ENCODE results near the gene MLKL. TPM values are rescaled to one million over a fixed set of nuclear protein-coding genes. Genes with fewer than 3 reads are reported as not detected.

MLKL gene
- total RNA-seq, 4 donors from 2014 or later: 17.1 to 62.5 (median 19.6) TPM

DNA sequence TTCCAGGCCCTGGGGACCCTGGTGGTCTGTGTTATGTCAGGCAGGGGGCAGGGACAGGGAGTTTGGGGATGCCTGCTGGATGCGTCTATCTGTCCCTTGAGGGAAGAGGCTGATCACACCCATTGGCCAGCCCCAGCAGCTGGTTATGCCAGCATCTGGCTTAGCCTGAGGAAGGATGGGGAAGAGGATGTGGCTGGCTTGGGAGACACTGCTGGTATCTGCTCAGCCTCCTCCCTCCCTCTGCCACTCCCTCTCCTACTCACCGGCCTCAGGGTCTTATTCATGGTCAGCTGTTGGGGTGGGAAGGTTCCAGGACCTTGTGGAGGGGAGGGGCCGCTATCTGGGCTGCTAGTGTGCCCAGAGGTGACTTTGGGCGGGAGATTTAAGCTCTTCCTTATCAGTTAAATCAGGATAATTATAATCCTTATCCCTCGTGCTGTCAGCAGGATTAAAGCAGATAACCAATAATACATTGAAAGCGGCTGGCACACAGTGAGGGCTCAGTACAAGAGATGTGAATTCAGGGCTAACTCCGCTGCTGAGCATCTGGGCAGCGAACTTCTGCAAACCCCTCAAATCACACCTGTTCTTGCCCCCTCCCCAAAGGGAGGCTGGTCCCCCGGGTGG, 36.0 kb upstream of the MLKL start:
- no peak for DNase-seq
- H3K4me3 ChIP-seq: no peak overlapping the region
- no peak overlapping the region for H3K27ac ChIP-seq
- no peak for TF ChIP-seq POLR2A (IDR thresholded peaks at IDR 0.05)
- no peak for TF ChIP-seq EP300 (IDR thresholded peaks at IDR 0.05; ENCODE audit: low read depth)
- TF ChIP-seq, protein P1, sequence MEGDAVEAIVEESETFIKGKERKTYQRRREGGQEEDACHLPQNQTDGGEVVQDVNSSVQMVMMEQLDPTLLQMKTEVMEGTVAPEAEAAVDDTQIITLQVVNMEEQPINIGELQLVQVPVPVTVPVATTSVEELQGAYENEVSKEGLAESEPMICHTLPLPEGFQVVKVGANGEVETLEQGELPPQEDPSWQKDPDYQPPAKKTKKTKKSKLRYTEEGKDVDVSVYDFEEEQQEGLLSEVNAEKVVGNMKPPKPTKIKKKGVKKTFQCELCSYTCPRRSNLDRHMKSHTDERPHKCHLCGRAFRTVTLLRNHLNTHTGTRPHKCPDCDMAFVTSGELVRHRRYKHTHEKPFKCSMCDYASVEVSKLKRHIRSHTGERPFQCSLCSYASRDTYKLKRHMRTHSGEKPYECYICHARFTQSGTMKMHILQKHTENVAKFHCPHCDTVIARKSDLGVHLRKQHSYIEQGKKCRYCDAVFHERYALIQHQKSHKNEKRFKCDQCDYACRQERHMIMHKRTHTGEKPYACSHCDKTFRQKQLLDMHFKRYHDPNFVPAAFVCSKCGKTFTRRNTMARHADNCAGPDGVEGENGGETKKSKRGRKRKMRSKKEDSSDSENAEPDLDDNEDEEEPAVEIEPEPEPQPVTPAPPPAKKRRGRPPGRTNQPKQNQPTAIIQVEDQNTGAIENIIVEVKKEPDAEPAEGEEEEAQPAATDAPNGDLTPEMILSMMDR (IDR thresholded peaks at IDR 0.05): no peak
- TF ChIP-seq POLR2AphosphoS5 (IDR thresholded peaks at IDR 0.05): no peak
- 72% methylated on average over 9 of the region's 9 CpGs; no CpG with 5 or more reads in 1 of the 2 donors for WGBS, 2 donors (ENCODE audit: low coverage in 1 of 2)
- H3K36me3 ChIP-seq: no peaks in the 10 kb centered on the region
- peaks cover 0 to 11% (median 9%) of the 10 kb centered on the region in 4 donors for H3K4me1 ChIP-seq
- no peaks in the 10 kb centered on the region for H3K27me3 ChIP-seq
- in situ Hi-C loops (cut with MboI; ENCODE audit: low pct_ligation_motif_present in 1 of 4, low pct_unique_long_range_greater_than_20kb in 1 of 4, low sequenced_read_pairs in 3 of 4): no loop called here
- no peaks in the 10 kb centered on the region for H3K9me3 ChIP-seq
- intact Hi-C loops (cut with DNase I; ENCODE audit: low total_unique reads): no loop called here

DNA sequence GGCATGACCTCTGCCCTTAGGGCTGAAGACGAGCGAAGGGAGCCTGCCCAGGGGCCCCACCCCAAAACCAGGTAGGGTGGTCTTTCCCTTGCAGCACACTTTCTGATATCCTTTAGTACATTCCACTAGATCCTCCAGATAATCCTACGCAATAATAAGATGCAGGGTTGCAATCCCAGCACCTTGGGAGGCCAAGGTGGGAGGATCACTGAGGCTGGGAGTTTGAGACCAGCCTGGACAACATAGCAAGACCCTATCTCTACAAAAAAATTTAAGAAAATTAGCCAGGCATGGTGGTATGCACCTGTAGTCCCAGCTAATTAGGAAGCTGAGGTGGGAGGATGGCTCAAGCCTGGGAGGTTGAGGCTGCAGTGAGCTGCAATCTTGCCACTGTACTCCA, 34.9 kb upstream of the MLKL start:
- Histone ChIP-seq H3K4me3 (no peak overlapping the region), H3K27me3 (no peaks in the 10 kb centered on the region), H3K27ac (no peak overlapping the region), H3K4me1 (peaks cover 0 to 6% (median 4%) of the 10 kb centered on the region in 4 donors), H3K9me3 (no peaks in the 10 kb centered on the region), H3K36me3 (no peaks in the 10 kb centered on the region)
- 97% methylated on average over 3 of the region's 3 CpGs; no CpG with 5 or more reads in 1 of the 2 donors for WGBS, 2 donors (ENCODE audit: low coverage in 1 of 2)
- no peak for DNase-seq
- no peak for TF ChIP-seq POLR2A (IDR thresholded peaks at IDR 0.05)
- no peak for TF ChIP-seq POLR2AphosphoS5 (IDR thresholded peaks at IDR 0.05)
- TF ChIP-seq EP300 (IDR thresholded peaks at IDR 0.05; ENCODE audit: low read depth): no peak
- TF ChIP-seq, protein P1 (IDR thresholded peaks at IDR 0.05): no peak
- in situ Hi-C loops (cut with MboI; ENCODE audit: low pct_ligation_motif_present in 1 of 4, low pct_unique_long_range_greater_than_20kb in 1 of 4, low sequenced_read_pairs in 3 of 4): no loop called here
- intact Hi-C loops (cut with DNase I; ENCODE audit: low total_unique reads): no loop called here

DNA sequence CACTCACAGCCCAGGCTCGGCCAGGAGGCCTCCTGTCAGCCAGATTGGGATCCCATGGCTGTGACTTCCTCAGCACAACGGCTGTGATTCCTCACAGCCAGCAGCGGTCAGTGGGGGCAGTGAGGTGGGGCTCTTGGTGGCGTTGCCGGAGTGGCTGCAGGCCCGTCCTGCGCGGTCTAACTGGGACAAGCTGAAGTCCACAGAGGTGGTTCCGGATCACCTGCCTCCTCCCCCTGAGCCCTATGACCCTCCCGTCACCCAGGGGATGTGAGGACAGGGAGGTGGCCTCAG, 34.4 kb upstream of the MLKL start:
- Histone ChIP-seq H3K36me3 (no peaks in the 10 kb centered on the region), H3K27ac (no peak overlapping the region), H3K4me3 (no peak overlapping the region), H3K27me3 (no peaks in the 10 kb centered on the region), H3K4me1 (peaks cover 0 to 7% (median 6%) of the 10 kb centered on the region in 4 donors), H3K9me3 (no peaks in the 10 kb centered on the region)
- intact Hi-C loops (cut with DNase I; ENCODE audit: low total_unique reads): no loop called here
- in situ Hi-C loops (cut with MboI; ENCODE audit: low pct_ligation_motif_present in 1 of 4, low pct_unique_long_range_greater_than_20kb in 1 of 4, low sequenced_read_pairs in 3 of 4): no loop called here
- DNase-seq: no peak
- no peak for TF ChIP-seq POLR2A (IDR thresholded peaks at IDR 0.05)
- TF ChIP-seq EP300 (IDR thresholded peaks at IDR 0.05; ENCODE audit: low read depth): no peak
- TF ChIP-seq POLR2AphosphoS5 (IDR thresholded peaks at IDR 0.05): no peak
- TF ChIP-seq, protein P1 (IDR thresholded peaks at IDR 0.05): no peak
- 82% methylated on average over 10 of the region's 10 CpGs; no CpG with 5 or more reads in 1 of the 2 donors for WGBS, 2 donors (ENCODE audit: low coverage in 1 of 2)

DNA sequence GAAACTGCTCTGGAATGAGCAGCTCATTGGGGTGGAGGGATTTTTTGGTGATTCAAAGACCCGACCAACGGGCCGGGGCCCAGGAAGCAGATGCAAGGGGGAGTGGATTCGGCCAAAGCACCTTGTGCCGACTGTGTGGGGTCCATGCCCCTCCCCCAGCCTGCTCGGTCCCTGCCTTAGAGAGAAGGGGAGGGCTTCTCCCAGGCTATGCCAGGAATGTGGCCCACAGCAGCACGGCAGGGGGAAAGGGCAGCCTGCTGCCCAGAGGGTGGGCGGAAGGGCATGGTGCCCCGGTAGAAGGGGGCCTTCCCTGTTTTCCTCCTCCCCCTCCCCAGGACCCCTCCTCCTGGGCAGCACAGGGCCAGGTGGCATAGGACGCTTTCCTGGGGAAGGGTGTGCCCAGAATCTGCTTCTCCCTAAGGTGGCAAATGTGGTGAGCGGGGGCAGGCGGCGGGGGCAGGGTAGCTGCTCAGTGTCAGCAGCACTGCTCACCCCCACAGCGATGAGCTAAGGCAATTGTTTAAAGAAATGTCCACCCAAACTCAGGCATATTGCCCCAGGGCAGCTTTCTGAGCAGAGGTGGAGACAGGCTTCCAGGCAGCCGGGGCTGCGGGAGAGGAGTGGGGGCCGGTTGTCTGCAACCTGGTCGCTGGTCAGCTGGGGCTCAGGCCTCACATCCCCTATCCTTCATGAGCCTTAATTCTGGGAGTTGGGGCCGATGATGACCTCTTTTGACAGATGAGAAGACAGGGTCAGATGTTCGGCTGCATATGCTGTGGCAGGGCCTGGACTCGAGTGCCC, 33.9 kb upstream of the MLKL start:
- Histone ChIP-seq H3K36me3 (no peaks in the 10 kb centered on the region), H3K4me1 (peaks cover under 1 to 12% (median 12%) of the 10 kb centered on the region in 4 donors), H3K27ac (no peak overlapping the region), H3K4me3 (no peak overlapping the region), H3K27me3 (no peaks in the 10 kb centered on the region), H3K9me3 (no peaks in the 10 kb centered on the region)
- WGBS, 2 donors (ENCODE audit: low coverage in 1 of 2): 85% methylated on average over 19 of the region's 21 CpGs; no CpG with 5 or more reads in 1 of the 2 donors
- TF ChIP-seq EP300 (IDR thresholded peaks at IDR 0.05; ENCODE audit: low read depth) (no peak), POLR2AphosphoS5 (IDR thresholded peaks at IDR 0.05) (no peak), POLR2A (IDR thresholded peaks at IDR 0.05) (no peak)
- TF ChIP-seq, protein P1 (IDR thresholded peaks at IDR 0.05): no peak
- intact Hi-C loops (cut with DNase I; ENCODE audit: low total_unique reads): no loop called here
- DNase-seq: no peak
- in situ Hi-C loops (cut with MboI; ENCODE audit: low pct_ligation_motif_present in 1 of 4, low pct_unique_long_range_greater_than_20kb in 1 of 4, low sequenced_read_pairs in 3 of 4): no loop called here

Data from transverse colon (tissue), 4 donors.